WTC11 (cell line): ENCODE measurements around the gene FBLN7.

Experiments used
- CREM ChIP-seq: sonication (generic); formaldehyde crosslinking; IDR thresholded peaks from 2 replicates; pipeline ENCODE4 v1.8.1; 2022; ENCODE audit warnings: mild to moderate bottlenecking, missing genetic modification reagents, moderate library complexity
- CTCF ChIP-seq: fragments of 200-600 bp; IDR thresholded peaks from 2 replicates; pipeline ENCODE4 v1.8.0; 2022; ENCODE audit warnings: antibody characterized with exemption
- EMX1 ChIP-seq: fragments of 250-450 bp; sonication (Bioruptor Pico); IDR thresholded peaks from 2 replicates; pipeline ENCODE4 v1.8.0; 2021; ENCODE audit warnings: mild to moderate bottlenecking
- FOXP1 ChIP-seq: sonication (generic); formaldehyde crosslinking; IDR thresholded peaks from 2 replicates; pipeline ENCODE4 v1.8.0; 2022; ENCODE audit warnings: missing genetic modification reagents, mild to moderate bottlenecking, moderate library complexity, borderline replicate concordance
- NFATC4 ChIP-seq: fragments of 250-450 bp; sonication (Bioruptor Pico); IDR thresholded peaks from 2 replicates; pipeline ENCODE4 v1.9.0; 2021; ENCODE audit warnings: mild to moderate bottlenecking
- PREB ChIP-seq: sonication (generic); formaldehyde crosslinking; IDR thresholded peaks from 2 replicates; pipeline ENCODE4 v1.8.1; 2022; ENCODE audit warnings: mild to moderate bottlenecking, missing genetic modification reagents, moderate library complexity, borderline replicate concordance
- TCF7 ChIP-seq: sonication (generic); formaldehyde crosslinking; IDR thresholded peaks from 2 replicates; pipeline ENCODE4 v1.8.0; 2022; ENCODE audit warnings: mild to moderate bottlenecking, low read depth, missing genetic modification reagents, moderate library complexity
- ZNF281 ChIP-seq: sonication (generic); formaldehyde crosslinking; IDR thresholded peaks from 2 replicates; pipeline ENCODE4 v1.8.0; 2023; ENCODE audit warnings: mild to moderate bottlenecking, missing genetic modification reagents
- TF ChIP-seq, protein P1 (sequence below): sonication (generic); formaldehyde crosslinking; IDR thresholded peaks from 2 replicates; pipeline ENCODE4 v1.8.0; 2022; ENCODE audit warnings: mild to moderate bottlenecking, missing genetic modification reagents
- TF ChIP-seq, protein P2 (sequence below): sonication (generic); formaldehyde crosslinking; conservative IDR thresholded peaks from 2 replicates; pipeline ENCODE4 v1.8.1; 2023; ENCODE audit warnings: mild to moderate bottlenecking, low read depth, missing genetic modification reagents, moderate library complexity
- TF ChIP-seq, protein P3 (sequence below): sonication (generic); formaldehyde crosslinking; IDR thresholded peaks from 2 replicates; pipeline ENCODE4 v1.8.1; 2023; ENCODE audit warnings: mild to moderate bottlenecking, missing genetic modification reagents, moderate library complexity
- TF ChIP-seq, protein P4 (sequence below): sonication (generic); formaldehyde crosslinking; IDR thresholded peaks from 2 replicates; pipeline ENCODE4 v1.8.1; 2023; ENCODE audit warnings: mild to moderate bottlenecking, moderate library complexity, missing genetic modification reagents

- TF ChIP-seq NFATC4 (CRISPR knock-in tag), result no peak
- no peak for TF ChIP-seq CTCF
- TF ChIP-seq, protein P1, sequence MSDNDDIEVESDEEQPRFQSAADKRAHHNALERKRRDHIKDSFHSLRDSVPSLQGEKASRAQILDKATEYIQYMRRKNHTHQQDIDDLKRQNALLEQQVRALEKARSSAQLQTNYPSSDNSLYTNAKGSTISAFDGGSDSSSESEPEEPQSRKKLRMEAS (CRISPR knock-in tag), result no peak
- no peak for TF ChIP-seq TCF7 (CRISPR knock-in tag)
- TF ChIP-seq, protein P2, sequence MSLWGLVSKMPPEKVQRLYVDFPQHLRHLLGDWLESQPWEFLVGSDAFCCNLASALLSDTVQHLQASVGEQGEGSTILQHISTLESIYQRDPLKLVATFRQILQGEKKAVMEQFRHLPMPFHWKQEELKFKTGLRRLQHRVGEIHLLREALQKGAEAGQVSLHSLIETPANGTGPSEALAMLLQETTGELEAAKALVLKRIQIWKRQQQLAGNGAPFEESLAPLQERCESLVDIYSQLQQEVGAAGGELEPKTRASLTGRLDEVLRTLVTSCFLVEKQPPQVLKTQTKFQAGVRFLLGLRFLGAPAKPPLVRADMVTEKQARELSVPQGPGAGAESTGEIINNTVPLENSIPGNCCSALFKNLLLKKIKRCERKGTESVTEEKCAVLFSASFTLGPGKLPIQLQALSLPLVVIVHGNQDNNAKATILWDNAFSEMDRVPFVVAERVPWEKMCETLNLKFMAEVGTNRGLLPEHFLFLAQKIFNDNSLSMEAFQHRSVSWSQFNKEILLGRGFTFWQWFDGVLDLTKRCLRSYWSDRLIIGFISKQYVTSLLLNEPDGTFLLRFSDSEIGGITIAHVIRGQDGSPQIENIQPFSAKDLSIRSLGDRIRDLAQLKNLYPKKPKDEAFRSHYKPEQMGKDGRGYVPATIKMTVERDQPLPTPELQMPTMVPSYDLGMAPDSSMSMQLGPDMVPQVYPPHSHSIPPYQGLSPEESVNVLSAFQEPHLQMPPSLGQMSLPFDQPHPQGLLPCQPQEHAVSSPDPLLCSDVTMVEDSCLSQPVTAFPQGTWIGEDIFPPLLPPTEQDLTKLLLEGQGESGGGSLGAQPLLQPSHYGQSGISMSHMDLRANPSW, result no peak
- TF ChIP-seq, protein P3, sequence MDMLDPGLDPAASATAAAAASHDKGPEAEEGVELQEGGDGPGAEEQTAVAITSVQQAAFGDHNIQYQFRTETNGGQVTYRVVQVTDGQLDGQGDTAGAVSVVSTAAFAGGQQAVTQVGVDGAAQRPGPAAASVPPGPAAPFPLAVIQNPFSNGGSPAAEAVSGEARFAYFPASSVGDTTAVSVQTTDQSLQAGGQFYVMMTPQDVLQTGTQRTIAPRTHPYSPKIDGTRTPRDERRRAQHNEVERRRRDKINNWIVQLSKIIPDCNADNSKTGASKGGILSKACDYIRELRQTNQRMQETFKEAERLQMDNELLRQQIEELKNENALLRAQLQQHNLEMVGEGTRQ (CRISPR knock-in tag), result no peak
- no peak for TF ChIP-seq PREB (CRISPR knock-in tag)
- TF ChIP-seq, protein P4, sequence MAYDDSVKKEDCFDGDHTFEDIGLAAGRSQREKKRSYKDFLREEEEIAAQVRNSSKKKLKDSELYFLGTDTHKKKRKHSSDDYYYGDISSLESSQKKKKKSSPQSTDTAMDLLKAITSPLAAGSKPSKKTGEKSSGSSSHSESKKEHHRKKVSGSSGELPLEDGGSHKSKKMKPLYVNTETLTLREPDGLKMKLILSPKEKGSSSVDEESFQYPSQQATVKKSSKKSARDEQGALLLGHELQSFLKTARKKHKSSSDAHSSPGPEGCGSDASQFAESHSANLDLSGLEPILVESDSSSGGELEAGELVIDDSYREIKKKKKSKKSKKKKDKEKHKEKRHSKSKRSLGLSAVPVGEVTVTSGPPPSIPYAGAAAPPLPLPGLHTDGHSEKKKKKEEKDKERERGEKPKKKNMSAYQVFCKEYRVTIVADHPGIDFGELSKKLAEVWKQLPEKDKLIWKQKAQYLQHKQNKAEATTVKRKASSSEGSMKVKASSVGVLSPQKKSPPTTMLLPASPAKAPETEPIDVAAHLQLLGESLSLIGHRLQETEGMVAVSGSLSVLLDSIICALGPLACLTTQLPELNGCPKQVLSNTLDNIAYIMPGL (CRISPR knock-in tag), result no peak
- no peak for TF ChIP-seq CREM (CRISPR knock-in tag)
- no peak for TF ChIP-seq FOXP1 (CRISPR knock-in tag)
- no peak for TF ChIP-seq ZNF281 (CRISPR knock-in tag)
- no peak for TF ChIP-seq EMX1
These were observed 2.9 kb downstream of the FBLN7 start for GRCh38 chr2:112140899-112141625.
